ENCODE data around the gene UGT1A10. TPM values are rescaled to one million over a fixed set of nuclear protein-coding genes. Genes with fewer than 3 reads are reported as not detected.
"Not testable (repeated sequence)": the region's sequence is repeated elsewhere in the genome, so short reads cannot be mapped to it uniquely, and the experiment has no call there.

The UGT1A10 gene
- total RNA-seq, 1 donor from 2014 or later: 0.48 TPM

DNA sequence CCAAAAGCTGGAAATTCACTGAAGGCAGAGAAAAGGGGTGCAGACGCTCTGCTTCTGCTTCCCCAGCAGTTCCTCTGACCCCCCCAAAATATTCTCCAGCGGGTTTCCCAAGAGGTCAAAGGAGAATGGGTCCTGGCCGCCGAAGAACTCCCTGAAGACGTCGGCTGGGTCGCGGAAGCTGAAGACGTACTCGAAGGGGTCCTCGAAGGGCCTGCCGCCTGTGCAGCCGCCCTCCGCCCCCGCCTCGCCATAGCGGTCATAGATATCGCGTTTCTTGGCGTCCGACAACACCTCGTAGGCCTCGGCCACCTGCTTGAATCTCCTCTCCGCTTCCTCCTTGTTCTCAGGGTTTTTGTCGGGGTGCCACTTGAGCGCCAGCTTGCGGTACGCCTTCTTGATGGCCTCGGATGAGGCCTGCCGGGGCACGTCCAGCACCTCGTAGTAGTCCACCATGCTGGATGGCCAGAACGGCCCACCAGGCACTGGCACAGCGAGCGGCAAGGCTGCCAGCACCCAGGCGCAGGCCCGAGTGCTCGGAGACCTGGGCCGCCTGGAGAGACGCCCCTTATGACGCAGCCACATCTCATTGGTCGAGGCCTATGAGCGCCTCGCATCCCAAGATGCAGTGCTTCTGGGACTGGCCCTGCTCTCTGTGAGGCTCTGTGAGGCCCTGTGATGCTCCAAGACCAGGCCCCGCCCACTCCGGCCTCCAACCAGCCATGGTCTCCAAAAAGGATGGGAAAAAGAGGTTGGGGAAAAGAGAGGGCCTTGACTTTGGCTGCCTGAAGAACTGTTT lies 107.4 kb downstream of the UGT1A10 start:
- DNase-seq (ENCODE audit: low spot score): no peak

- DNase-seq (ENCODE audit: low spot score): no peak
These were observed 109.0 kb downstream of the UGT1A10 start for GRCh38 chr2:233745073-233745755.

- DNase-seq (ENCODE audit: low spot score): not testable (repeated sequence)
These were observed 109.6 kb downstream of the UGT1A10 start for GRCh38 chr2:233745838-233746237.

GRCh38 chr2:233746475-233747282 lies 110.4 kb downstream of the UGT1A10 start:
- DNase-seq (ENCODE audit: low spot score): no peak

- DNase-seq (ENCODE audit: low spot score): no peak
These were observed 111.0 kb downstream of the UGT1A10 start for GRCh38 chr2:233747283-233747544.

- DNase-seq (ENCODE audit: low spot score): not testable (repeated sequence)
These were observed 114.4 kb downstream of the UGT1A10 start for GRCh38 chr2:233750689-233751088.

DNA sequence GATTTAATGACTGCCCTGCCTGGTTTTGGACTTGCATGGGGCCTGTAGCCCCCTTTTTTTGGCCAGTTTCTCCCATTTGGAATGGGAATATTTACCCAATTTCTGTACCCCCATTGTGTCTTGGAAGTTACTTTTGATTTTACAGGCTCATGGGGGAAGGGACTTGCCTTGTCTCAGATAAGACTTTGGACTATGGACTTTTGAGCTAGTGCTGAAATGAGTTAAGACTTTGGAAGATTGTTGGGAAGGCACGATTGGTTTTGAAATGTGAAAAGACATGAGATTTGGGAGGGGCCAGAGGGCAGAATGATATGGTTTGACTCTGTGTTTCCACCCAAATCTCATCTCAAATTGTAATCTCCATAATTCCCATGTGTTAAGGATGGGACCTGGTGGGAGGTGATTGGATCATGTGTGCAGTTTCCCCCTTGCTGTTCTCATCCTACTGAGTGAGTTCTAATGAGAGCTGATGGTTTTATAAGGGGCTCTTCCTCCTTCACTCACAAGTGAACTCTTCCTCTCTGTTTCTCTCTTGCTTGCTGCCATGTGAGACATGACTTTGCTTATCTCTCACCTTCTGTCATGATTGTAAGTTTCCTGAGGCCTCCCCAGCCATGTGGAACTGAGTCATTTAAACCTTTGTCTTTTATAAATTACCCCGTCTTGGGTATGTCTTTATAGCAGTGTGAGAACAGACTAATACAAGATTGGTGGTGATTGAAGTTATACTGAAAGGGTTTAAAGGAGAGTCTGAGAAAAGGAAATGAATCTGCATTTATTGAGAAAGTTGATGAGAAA lies 115.2 kb downstream of the UGT1A10 start:
- not testable (repeated sequence) for DNase-seq (ENCODE audit: low spot score)

GRCh38 chr2:233754872-233755611 lies 118.8 kb downstream of the UGT1A10 start:
- no peak for DNase-seq (ENCODE audit: low spot score)

- DNase-seq (ENCODE audit: low spot score): no peak
These were observed 120.3 kb downstream of the UGT1A10 start for GRCh38 chr2:233756429-233757081.

GRCh38 chr2:233758141-233758540 lies 121.9 kb downstream of the UGT1A10 start:
- no peak for DNase-seq (ENCODE audit: low spot score)

DNA sequence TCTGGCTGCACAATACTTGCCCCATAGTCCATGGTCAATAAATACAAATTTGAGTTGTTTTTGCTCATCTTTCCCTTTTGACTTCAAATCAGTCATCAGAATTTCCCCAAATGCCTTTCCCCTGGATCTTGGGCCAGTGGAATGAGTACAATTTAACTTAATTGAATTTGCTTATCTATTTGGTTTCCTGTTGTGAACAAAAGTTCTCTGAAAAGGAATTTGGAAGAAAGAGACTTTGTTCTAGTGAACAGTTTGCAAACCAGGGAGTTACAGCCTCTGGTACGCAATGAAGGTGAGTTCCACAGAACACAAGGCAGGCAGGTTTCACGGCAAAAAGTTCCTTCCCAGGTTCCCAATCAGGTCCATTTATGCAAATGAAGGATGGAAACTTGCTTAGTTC lies 122.6 kb downstream of the UGT1A10 start:
- DNase-seq (ENCODE audit: low spot score): no peak

DNA sequence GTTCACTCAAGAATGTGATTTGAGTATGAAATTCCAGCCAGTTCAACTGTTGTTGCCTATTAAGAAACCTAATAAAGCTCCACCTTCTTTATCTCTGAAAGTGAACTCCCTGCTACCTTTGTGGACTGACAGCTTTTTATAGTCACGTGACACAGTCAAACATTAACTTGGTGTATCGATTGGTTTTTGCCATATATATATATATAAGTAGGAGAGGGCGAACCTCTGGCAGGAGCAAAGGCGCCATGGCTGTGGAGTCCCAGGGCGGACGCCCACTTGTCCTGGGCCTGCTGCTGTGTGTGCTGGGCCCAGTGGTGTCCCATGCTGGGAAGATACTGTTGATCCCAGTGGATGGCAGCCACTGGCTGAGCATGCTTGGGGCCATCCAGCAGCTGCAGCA lies 123.8 kb downstream of the UGT1A10 start, which contains the start of gene UGT1A1:
Gene UGT1A1, plus strand, starts transcription at position 228 of the 400 bp plus-strand sequence. Its CDS starts 18 bp downstream, at position 246.
- no peak for DNase-seq (ENCODE audit: low spot score)

DNA sequence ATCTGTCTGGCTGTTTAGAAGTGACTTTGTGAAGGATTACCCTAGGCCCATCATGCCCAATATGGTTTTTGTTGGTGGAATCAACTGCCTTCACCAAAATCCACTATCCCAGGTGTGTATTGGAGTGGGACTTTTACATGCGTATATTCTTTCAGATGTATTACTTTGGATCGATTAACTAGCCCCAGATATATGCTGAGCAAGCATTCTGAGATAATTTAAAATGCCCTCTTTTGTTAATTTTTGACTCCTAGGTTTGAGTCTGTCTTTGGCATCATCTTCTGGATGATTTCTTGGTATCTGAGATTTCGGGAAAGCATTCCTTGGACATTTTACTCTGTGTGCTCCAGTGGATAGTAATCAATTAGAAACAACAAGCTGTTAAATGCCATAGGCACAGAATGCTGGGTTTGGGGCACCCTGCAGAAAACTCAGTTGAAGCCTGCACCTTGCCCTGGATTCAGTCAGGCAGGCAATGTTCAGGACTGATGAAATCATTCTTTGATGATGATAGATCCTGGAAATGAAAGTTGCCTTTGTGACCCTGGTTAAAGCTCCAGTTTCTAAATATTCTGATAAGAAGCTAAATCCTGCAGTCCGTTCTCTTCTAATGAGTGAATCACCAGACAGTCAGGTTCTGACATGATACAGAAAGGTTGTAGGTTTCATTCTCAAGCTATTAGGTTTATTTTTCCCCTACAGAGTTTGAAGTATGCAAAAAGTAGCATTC lies 125.0 kb downstream of the UGT1A10 start:
- peak; percentile 2 for DNase-seq (ENCODE audit: low spot score)

DNA sequence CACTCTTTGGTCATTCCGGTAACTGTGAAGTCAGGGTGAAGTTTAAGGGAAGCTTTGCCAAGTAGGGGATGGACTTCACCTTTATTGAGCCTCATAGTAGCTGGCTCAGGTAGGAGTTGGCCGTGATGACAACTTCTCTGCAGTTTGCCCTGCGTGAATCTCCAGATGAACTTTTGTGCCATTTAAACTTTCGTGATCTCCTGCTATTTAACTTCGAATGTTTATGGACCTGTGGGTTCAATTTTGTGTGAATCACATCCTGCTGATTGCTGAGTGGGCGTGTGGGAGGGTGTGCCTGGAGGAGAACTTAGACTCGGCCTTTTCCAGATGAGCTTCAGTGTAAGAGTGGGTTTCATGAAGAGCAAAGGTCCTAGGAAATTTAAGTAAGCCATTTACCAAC lies 128.0 kb downstream of the UGT1A10 start:
- DNase-seq (ENCODE audit: low spot score): no peak

- no peak for DNase-seq (ENCODE audit: low spot score)
These were observed 128.5 kb downstream of the UGT1A10 start for GRCh38 chr2:233764761-233765160.

GRCh38 chr2:233766416-233766815 lies 130.2 kb downstream of the UGT1A10 start:
- no peak for DNase-seq (ENCODE audit: low spot score)

DNA sequence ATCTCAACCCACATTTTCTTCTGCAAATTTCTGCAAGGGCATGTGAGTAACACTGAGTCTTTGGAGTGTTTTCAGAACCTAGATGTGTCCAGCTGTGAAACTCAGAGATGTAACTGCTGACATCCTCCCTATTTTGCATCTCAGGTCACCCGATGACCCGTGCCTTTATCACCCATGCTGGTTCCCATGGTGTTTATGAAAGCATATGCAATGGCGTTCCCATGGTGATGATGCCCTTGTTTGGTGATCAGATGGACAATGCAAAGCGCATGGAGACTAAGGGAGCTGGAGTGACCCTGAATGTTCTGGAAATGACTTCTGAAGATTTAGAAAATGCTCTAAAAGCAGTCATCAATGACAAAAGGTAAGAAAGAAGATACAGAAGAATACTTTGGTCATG lies 131.8 kb downstream of the UGT1A10 start:
- DNase-seq (ENCODE audit: low spot score): no peak

DNA sequence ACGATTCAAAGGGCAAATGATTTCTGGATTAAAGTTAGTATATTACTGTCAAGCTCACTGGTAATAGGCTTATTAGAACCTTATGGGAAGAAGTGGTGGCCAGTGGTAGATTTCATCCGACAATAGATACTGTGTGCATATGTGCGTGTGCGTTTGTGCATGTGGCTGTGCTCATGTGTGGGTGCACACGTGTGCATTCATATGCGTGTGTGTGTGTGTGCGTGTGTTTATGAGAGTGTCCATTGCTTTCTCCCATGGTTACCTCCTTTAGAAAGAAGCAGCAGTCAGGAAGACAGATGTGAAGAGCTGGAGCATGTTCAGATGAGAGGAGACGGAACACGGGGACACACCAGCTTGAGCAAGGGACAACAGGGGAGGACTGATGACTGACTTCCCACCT lies 133.0 kb downstream of the UGT1A10 start:
- DNase-seq (ENCODE audit: low spot score): no peak

GRCh38 chr2:233772153-233772552 lies 135.9 kb downstream of the UGT1A10 start:
- DNase-seq (ENCODE audit: low spot score): no peak

DNA sequence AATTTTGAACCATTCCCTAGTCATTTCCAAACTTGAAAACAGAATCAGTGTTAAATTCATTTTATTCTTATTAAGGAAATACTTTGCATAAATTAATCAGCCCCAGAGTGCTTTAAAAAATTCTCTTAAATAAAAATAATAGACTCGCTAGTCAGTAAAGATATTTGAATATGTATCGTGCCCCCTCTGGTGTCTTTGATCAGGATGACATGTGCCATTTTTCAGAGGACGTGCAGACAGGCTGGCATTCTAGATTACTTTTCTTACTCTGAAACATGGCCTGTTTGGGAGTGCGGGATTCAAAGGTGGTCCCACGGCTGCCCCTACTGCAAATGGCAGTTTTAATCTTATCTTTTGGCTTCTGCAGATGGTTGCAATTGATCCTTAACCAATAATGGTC lies 136.3 kb downstream of the UGT1A10 start:
- no peak for DNase-seq (ENCODE audit: low spot score)

All from umbilical cord (tissue), 2 donors.